ENCODE measurements around the gene FBXO46. TPM values are rescaled to one million over a fixed set of nuclear protein-coding genes. Genes with fewer than 3 reads are reported as not detected.

Gene FBXO46
- total and polyA plus RNA-seq, 2 donors (not counting 1 experiment from before 2014, with no cell fraction given): 19.9 to 44.5 TPM

- intact Hi-C loops (cut with micrococcal nuclease): loop anchor here (1.0 to 5.0 kb wide), 7 partner anchors 14 to 310 kb away; partner anchors contain the start of genes DMWD, FBXO46, OPA3 and POLR1G
- peak overlapping the region; percentile 77 for H3K9ac ChIP-seq (ENCODE audit: low read length)
- ChIA-PET CTCF (interaction anchor here (0.6 to 5.0 kb wide), 9 partner anchors 9 to 101 kb away, joined by 3 to 57 read pairs (median 3); partner anchors contain the start of genes FBXO46, QPCTL and SNRPD2), POLR2A (interaction anchor here (0.6 to 2.4 kb wide), 11 partner anchors 8 to 801 kb away, joined by 3 to 41 read pairs (median 5); partner anchors contain the start of genes DMWD, FBXO46, QPCTL and SIX5)
- H4K20me1 ChIP-seq (ENCODE audit: control insufficient read depth, insufficient read depth, low read length, poor library complexity, severe bottlenecking): peaks cover 31% of the 10 kb centered on the region
- H3K4me3 Mint-ChIP-seq: peak overlapping the region; percentile 91
- H3K36me3 ChIP-seq (replicated peaks in 1 of 2; ENCODE audit: control extremely low read depth in 1 of 2, control insufficient read depth in 1 of 2, extremely low read depth in 1 of 2, insufficient read depth in 2 of 2, low read length in 1 of 2): peaks cover 0 to 17% of the 10 kb centered on the region in 2 experiments
- H2AFZ ChIP-seq (ENCODE audit: insufficient read depth, low read depth, low read length, poor library complexity, severe bottlenecking): peak overlapping the region; percentile 75
- H3K4me1 Mint-ChIP-seq: peaks cover 39% of the 10 kb centered on the region
- H3K9me3 ChIP-seq (ENCODE audit: control extremely low read depth in 1 of 3, control insufficient read depth in 2 of 3, insufficient read depth in 1 of 3, low read length in 2 of 3): peaks cover 0 to 3% (median 0%) of the 10 kb centered on the region in 3 donors
- no peaks in the 10 kb centered on the region for H3K27me3 Mint-ChIP-seq
- H3K79me2 ChIP-seq (ENCODE audit: control insufficient read depth, insufficient read depth, low read length): peaks cover 88% of the 10 kb centered on the region
- H3K27me3 ChIP-seq (replicated peaks in 1 of 4; ENCODE audit: control extremely low read depth in 1 of 4, control insufficient read depth in 3 of 4, insufficient read depth in 4 of 4, low read length in 3 of 4): no peaks in the 10 kb centered on the region
- H3K27ac Mint-ChIP-seq: peak overlapping the region; percentile 97
- H3K4me3 ChIP-seq (ENCODE audit: control extremely low read depth in 1 of 5, extremely low read depth in 1 of 5, insufficient read depth in 1 of 5, low read depth in 2 of 5, low read length in 4 of 5): peak overlapping the region; percentile 76 to 93 (median 82)
- peak overlapping the region; percentile 76 to 94 for H3K27ac ChIP-seq (ENCODE audit: low read length in 2 of 2)
- H3K4me1 ChIP-seq (ENCODE audit: control insufficient read depth in 2 of 2, insufficient read depth in 2 of 2, low read length in 2 of 2): peaks cover 18 to 25% of the 10 kb centered on the region in 2 donors
- H3K4me2 ChIP-seq (replicated peaks; ENCODE audit: low read depth, low read length, poor library complexity, severe bottlenecking): peak overlapping the region; percentile 82
- no peak for ATAC-seq (ENCODE audit: low read depth)
- DNase-seq: no peak
- TF ChIP-seq CTCF (IDR thresholded peaks at IDR 0.05) (no peak), EZH2 (IDR thresholded peaks at IDR 0.05; ENCODE audit: borderline replicate concordance, insufficient read depth, low read depth, low read length, poor library complexity, severe bottlenecking) (no peak)
- H3K9me3 Mint-ChIP-seq (ENCODE audit: insufficient read depth): no peaks in the 10 kb centered on the region
- 3% methylated on average over 24 of the region's 24 CpGs for WGBS (ENCODE audit: insufficient coverage)
These were observed 14.2 kb downstream of the FBXO46 start for GRCh38 chr19:45716359-45717130.
